ENCODE results near the gene PRRT2. TPM values are rescaled to one million over a fixed set of nuclear protein-coding genes. Genes with fewer than 3 reads are reported as not detected.

Gene PRRT2
- total and polyA plus RNA-seq, 10 of the 15 experiments (the other 5 are each of a cell fraction or from before 2014, with no cell fraction given), result 0.08 to 0.49 (median 0.12) TPM; not detected in 4

DNA sequence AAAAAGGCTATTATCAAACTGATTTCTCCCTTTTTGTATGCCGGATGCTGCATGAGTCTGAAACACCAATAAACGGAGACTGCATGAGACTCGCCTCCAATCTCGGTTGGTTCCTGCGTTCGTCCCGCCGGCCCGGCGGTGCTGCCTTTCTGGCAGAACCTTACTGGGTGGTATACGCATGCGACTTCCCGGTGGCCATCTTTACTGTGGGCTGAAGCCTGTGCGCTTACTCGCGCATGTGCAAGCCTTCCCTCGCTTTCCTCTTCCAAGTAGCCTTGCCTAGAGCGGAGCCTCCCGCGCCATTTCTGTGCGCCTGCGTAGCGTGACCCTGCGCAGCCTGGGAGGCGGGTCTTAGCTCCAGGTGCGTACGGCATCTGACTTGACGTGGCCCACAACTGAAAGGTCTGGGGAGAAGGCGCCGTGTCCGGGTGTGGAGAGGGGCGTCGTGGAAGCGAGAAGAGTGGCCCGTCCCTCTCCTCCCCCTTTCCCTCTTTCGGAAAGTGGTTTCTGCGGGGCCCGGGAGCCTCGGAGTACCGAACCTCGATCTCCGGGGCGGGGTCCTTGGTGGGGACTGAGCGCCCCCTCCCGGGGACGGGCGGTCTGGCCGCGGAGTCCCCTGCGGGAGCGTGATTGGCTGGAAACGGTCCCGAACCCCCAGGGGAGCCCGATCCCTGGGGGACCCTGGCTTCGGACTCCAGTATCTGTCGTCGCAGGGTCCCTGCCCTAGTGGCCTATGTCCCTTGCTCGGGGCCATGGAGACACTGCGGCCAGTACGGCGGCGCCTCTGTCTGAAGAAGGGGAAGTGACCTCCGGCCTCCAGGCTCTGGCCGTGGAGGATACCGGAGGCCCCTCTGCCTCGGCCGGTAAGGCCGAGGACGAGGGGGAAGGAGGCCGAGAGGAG, 4.0 kb downstream of the PRRT2 start, which contains the start of gene PAGR1 (continued):
- TF ChIP-seq, protein P1, sequence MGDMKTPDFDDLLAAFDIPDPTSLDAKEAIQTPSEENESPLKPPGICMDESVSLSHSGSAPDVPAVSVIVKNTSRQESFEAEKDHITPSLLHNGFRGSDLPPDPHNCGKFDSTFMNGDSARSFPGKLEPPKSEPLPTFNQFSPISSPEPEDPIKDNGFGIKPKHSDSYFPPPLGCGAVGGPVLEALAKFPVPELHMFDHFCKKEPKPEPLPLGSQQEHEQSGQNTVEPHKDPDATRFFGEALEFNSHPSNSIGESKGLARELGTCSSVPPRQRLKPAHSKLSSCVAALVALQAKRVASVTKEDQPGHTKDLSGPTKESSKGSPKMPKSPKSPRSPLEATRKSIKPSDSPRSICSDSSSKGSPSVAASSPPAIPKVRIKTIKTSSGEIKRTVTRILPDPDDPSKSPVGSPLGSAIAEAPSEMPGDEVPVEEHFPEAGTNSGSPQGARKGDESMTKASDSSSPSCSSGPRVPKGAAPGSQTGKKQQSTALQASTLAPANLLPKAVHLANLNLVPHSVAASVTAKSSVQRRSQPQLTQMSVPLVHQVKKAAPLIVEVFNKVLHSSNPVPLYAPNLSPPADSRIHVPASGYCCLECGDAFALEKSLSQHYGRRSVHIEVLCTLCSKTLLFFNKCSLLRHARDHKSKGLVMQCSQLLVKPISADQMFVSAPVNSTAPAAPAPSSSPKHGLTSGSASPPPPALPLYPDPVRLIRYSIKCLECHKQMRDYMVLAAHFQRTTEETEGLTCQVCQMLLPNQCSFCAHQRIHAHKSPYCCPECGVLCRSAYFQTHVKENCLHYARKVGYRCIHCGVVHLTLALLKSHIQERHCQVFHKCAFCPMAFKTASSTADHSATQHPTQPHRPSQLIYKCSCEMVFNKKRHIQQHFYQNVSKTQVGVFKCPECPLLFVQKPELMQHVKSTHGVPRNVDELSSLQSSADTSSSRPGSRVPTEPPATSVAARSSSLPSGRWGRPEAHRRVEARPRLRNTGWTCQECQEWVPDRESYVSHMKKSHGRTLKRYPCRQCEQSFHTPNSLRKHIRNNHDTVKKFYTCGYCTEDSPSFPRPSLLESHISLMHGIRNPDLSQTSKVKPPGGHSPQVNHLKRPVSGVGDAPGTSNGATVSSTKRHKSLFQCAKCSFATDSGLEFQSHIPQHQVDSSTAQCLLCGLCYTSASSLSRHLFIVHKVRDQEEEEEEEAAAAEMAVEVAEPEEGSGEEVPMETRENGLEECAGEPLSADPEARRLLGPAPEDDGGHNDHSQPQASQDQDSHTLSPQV (IDR thresholded peaks at IDR 0.05), result 0 out of 2 replicates have a peak, but pooled peaks have one; percentile 56
- TF ChIP-seq SMAD1 (IDR thresholded peaks at IDR 0.05; ENCODE audit: low read depth, partially characterized antibody), result peak; percentile 57
- TF ChIP-seq CBFB (IDR thresholded peaks at IDR 0.05; ENCODE audit: low read depth), result peak; percentile 66; the same call in 1 of the 2 replicates
- TF ChIP-seq HDGF (IDR thresholded peaks at IDR 0.05), result peak; percentile 95
- TF ChIP-seq, protein P2, sequence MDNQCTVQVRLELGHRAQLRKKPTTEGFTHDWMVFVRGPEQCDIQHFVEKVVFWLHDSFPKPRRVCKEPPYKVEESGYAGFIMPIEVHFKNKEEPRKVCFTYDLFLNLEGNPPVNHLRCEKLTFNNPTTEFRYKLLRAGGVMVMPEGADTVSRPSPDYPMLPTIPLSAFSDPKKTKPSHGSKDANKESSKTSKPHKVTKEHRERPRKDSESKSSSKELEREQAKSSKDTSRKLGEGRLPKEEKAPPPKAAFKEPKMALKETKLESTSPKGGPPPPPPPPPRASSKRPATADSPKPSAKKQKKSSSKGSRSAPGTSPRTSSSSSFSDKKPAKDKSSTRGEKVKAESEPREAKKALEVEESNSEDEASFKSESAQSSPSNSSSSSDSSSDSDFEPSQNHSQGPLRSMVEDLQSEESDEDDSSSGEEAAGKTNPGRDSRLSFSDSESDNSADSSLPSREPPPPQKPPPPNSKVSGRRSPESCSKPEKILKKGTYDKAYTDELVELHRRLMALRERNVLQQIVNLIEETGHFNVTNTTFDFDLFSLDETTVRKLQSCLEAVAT (IDR thresholded peaks at IDR 0.05), result peak; percentile 94
- TF ChIP-seq ZNF24 (IDR thresholded peaks at IDR 0.05), result no peak
- TF ChIP-seq RFX5 (IDR thresholded peaks at IDR 0.05; ENCODE audit: low read depth, low read length), result 0 out of 2 replicates have a peak, but pooled peaks have one; percentile 31
- peak; percentile 88 for TF ChIP-seq SMARCA5 (IDR thresholded peaks at IDR 0.05)
- TF ChIP-seq TCF7 (IDR thresholded peaks at IDR 0.05; ENCODE audit: borderline replicate concordance), result no peak
- TF ChIP-seq, protein P3, sequence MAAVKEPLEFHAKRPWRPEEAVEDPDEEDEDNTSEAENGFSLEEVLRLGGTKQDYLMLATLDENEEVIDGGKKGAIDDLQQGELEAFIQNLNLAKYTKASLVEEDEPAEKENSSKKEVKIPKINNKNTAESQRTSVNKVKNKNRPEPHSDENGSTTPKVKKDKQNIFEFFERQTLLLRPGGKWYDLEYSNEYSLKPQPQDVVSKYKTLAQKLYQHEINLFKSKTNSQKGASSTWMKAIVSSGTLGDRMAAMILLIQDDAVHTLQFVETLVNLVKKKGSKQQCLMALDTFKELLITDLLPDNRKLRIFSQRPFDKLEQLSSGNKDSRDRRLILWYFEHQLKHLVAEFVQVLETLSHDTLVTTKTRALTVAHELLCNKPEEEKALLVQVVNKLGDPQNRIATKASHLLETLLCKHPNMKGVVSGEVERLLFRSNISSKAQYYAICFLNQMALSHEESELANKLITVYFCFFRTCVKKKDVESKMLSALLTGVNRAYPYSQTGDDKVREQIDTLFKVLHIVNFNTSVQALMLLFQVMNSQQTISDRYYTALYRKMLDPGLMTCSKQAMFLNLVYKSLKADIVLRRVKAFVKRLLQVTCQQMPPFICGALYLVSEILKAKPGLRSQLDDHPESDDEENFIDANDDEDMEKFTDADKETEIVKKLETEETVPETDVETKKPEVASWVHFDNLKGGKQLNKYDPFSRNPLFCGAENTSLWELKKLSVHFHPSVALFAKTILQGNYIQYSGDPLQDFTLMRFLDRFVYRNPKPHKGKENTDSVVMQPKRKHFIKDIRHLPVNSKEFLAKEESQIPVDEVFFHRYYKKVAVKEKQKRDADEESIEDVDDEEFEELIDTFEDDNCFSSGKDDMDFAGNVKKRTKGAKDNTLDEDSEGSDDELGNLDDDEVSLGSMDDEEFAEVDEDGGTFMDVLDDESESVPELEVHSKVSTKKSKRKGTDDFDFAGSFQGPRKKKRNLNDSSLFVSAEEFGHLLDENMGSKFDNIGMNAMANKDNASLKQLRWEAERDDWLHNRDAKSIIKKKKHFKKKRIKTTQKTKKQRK (IDR thresholded peaks at IDR 0.05; ENCODE audit: low read depth, low read length), result no peak
- TF ChIP-seq, protein P4, sequence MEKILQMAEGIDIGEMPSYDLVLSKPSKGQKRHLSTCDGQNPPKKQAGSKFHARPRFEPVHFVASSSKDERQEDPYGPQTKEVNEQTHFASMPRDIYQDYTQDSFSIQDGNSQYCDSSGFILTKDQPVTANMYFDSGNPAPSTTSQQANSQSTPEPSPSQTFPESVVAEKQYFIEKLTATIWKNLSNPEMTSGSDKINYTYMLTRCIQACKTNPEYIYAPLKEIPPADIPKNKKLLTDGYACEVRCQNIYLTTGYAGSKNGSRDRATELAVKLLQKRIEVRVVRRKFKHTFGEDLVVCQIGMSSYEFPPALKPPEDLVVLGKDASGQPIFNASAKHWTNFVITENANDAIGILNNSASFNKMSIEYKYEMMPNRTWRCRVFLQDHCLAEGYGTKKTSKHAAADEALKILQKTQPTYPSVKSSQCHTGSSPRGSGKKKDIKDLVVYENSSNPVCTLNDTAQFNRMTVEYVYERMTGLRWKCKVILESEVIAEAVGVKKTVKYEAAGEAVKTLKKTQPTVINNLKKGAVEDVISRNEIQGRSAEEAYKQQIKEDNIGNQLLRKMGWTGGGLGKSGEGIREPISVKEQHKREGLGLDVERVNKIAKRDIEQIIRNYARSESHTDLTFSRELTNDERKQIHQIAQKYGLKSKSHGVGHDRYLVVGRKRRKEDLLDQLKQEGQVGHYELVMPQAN (conservative IDR thresholded peaks at IDR 0.05), result peak; percentile 58
- peak; percentile 39 for TF ChIP-seq KLF5 (IDR thresholded peaks at IDR 0.05; ENCODE audit: partially characterized antibody)
- peak; percentile 88 for TF ChIP-seq MXI1 (IDR thresholded peaks at IDR 0.05; ENCODE audit: low read depth, low read length)
- no peak for TF ChIP-seq CBX5 (IDR thresholded peaks at IDR 0.05; ENCODE audit: low read depth)
- no peak for TF ChIP-seq NFIC (IDR thresholded peaks at IDR 0.05; ENCODE audit: low read depth, low read length)
- TF ChIP-seq, protein P5, sequence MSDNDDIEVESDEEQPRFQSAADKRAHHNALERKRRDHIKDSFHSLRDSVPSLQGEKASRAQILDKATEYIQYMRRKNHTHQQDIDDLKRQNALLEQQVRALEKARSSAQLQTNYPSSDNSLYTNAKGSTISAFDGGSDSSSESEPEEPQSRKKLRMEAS (IDR thresholded peaks at IDR 0.05; ENCODE audit: low read depth, low read length), result peak; percentile 61; the same call in 1 of the 2 replicates
- TF ChIP-seq ZNF217 (IDR thresholded peaks at IDR 0.05), result no peak; the same call in 1 of the 2 replicates
- peak; percentile 76 for TF ChIP-seq NR2F1 (conservative IDR thresholded peaks at IDR 0.05)
- peak; percentile 83 for TF ChIP-seq POLR2AphosphoS5 (IDR thresholded peaks at IDR 0.05; ENCODE audit: low read length)

Data from GM12878 (cell line).